A204.1 (cell line): ENCODE data around the gene SDHAF3.
"Not testable (repeated sequence)": the region's sequence is repeated elsewhere in the genome, so short reads cannot be mapped to it uniquely, and the experiment has no call there.

ENCODE experiments used
- FAIRE-seq: peaks from 2 replicates; lab custom pipeline; 2012; peaks lifted over from hg19 to GRCh38; lab: Jason Lieb, UNC

The SDHAF3 gene

DNA sequence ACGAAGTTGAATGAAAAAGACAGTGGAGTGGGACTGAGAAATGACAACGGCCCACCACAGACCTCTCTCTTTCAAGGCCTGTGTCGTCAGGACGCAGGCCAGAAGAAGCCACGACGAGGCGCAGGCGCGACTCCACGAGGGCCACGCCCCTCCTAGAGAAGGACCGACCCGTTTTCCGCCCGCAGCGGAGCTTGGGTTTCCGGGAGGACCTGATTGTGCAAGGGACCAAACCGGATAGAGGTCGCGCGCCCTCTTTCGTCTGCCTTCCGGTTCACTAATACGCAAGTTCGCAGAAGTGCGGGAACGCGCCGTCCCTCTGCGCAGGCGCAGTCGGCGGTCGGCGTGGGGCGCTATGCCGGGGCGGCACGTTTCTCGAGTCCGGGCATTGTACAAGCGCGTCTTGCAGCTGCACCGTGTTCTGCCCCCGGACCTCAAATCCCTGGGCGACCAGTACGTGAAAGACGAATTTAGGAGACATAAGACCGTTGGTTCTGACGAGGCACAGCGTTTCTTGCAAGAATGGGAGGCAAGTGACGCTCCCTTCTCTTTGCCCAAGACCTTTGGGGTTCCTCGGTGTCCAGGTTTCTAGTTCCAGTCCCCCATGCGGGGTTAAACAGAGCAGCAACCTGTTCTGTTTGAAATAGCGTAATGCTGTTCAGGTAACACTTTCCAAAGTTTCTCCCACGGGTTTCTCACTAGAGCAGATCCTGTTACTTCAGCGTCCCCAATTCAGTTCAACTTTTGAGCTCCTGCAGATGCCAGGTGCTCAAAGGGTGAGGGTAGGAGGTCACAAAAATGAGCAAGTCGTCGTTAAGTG, at the start of gene SDHAF3:
TSS of gene SDHAF3 (plus strand) at position 327 of the 817 bp plus-strand sequence. CDS start at position 353, 26 bp downstream.
- peak; percentile 98 for FAIRE-seq

- FAIRE-seq = not testable (repeated sequence)
Observed at GRCh38 chr7:97072025-97072424, 45.5 kb upstream of the SDHAF3 start.

DNA sequence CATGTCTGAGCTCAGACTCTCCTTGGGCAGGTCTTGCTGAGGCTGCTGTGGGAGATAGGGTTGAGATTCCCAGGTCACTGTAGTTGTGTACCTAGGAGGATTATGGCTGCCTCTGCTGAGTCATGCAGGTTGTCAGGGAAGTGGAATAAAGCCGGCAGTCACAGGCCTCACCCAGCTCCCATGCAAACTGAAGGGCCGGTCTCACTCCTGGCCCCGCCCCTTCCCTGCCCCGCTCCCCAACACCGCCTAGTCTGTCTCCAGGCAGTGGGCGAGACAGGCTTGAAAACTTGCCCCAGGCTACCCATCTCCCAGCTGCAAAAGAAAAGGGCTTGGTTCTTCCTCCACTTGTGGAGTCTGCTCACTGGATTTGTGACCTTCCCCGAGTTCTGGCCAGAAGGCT, 41.6 kb upstream of the SDHAF3 start:
- FAIRE-seq = no peak

GRCh38 chr7:97078023-97078969, 39.2 kb upstream of the SDHAF3 start:
- no peak for FAIRE-seq

GRCh38 chr7:97079300-97079699, 38.2 kb upstream of the SDHAF3 start:
- no peak for FAIRE-seq

DNA sequence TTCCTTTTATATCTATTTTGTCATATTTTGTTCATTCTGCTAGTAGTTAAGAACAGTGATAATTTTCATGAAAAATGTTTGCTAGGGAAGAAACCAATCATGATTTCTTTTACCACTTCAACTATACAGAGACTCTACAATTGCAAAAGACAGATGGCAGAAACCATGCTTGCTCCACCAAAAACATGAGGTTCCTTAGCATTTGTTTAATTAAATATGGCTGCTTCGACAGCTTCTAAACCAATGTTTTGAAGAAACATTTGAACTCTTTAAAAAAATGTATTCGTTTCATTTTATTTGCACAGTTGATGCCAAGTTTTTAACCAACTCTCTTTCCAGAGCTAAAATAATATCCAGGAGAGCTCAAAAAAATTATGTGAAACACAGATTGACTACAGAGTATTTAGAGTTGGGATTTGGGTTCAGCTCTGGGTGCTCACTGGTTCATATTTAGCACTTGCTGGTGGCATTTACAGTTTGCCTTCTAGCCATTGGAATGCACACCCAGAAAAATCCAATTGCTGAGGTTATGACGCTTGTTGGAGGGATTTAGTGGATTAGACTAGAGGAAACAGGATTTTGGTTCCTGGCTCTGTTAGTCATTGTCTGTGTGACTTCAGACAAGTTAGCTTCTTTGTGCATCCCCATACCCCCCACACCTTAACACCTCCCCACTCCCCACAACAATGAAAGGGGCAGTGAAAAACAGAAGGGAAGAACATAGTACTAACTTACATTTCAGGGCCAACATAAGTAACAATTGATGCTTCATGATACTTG, 35.8 kb upstream of the SDHAF3 start:
- FAIRE-seq = no peak

DNA sequence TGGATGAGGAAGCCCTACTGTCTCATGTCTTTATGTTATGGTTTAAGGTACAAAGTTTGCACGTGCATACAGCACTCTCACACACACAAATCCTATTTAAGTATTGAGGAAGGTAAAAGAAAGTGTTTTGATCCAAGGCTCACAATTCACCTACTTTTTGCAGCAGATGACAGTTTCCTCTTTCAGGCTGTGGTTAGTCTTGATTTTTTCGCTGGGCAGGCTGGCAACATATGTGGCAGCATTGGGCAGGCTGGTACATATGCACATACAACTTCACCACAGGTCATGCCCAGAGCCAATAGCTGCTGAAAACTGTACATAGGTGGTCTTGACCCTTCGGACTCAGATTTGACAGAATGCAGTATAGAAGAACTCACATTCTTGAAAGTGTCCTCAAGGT, 29.1 kb upstream of the SDHAF3 start:
- no peak for FAIRE-seq

- no peak for FAIRE-seq
Observed at GRCh38 chr7:97089771-97090170, 27.7 kb upstream of the SDHAF3 start.

- FAIRE-seq = no peak
Observed at GRCh38 chr7:97090761-97091353, 26.6 kb upstream of the SDHAF3 start.

- FAIRE-seq = no peak
Observed at GRCh38 chr7:97094284-97094930, 23.1 kb upstream of the SDHAF3 start.

- FAIRE-seq = no peak
Observed at GRCh38 chr7:97096037-97096436, 21.5 kb upstream of the SDHAF3 start.

DNA sequence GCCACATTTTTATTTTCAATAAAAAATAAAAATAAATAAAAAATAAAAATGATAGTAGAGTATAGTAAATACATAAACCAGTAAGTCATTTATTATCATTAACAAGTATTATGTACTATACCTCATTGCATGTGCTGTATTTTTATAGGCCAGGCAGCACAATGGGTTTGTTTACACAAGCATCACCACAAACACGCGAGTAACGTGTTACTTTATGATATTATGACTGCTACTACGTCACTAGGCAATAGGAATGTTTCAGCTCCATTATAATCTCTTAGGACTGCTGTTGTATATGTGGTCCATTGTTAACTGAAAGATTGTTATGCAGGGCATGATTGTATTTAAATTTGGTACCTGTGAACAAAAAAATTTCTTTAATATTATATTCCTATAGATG, 20.8 kb upstream of the SDHAF3 start:
- no peak for FAIRE-seq

DNA sequence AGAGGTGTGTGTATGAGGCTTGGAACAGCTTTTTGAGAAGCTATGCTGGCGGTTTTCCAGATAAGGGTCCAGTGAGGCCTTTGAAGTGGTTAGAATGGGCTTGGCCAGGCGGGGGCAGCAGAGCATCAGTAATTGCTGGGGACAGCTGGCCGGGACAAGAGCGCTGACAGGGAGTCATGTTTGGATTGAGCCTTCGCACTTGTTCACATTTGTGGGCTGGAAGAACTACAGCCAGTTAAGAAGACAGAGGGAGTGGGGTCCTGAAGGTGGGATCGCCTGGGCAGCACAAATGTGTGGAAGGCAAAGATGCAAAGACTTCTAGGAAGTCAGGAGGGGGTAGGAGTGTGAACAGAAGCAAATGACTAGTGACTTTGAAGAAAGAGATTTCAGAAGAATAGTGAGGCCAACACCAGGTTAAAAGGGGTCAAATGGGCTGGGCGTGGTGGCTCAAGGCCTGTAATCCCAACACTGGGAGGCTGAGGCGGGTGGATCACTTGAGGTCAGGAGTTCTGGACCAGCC, 12.7 kb upstream of the SDHAF3 start:
- peak; percentile 64 for FAIRE-seq

DNA sequence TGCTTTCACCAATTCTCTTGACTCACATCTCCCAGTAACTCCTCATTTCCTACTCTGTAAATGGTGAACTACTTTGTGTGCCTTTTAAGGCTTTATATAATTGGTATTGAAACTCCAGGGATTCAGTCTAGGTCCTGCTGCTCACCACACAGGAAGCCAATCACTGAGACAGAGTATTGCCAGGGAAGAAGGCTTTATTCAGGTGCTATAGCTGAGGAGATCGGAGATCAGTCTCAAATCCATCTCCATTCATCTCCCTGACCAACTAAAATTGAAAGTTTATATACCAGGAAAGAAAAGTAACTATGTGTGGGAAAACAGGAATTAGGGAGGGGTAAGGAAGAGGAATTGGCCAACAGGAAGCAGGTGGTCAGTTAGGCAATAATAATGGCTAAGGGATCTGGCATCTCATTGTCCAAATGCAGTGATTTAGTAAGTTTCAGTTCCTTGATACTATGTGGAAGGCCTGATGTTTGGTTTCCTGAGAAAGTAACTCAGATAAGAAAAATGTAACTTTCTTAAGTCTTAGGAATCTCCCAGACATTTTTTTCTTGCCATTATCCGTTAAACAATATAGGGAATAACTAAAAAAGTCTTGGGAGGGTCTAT, 10.2 kb upstream of the SDHAF3 start:
- FAIRE-seq = no peak

DNA sequence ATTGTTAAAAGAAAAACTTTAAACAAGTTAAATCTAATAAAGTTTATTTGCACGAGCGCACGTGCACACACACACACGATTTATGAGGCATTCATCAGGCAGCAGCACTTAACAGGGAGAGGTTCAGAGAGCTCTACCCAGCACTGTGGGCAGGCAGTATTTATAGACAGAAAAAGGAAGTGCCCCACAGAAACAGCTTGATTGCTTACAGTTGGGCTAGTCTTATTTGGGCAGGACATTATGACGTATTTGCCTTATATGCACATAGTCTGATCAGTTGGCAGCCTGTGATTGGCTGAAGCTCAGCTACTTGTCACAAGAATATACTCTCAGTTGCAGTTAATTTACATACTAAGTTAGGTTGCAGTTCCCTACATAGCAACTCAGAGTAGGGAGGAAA, 1.2 kb upstream of the SDHAF3 start:
- FAIRE-seq = no peak

DNA sequence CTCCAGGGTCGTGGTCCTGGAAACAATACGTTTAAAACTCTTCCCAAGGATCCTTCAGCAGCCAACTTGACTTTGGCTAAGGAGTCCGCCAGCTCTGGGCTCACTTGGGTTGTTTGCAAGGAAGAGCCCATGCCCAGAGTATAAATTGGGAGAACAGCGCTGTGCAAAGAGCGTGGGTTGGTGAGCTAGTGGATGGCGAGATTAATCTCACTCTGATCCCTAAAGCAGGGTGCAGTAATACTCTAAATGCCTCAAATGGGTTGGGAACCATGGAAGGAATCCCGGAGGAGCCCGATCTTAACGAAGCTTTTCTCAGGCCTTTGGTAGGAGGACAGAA, 495 bp upstream of the SDHAF3 start:
- FAIRE-seq = no peak

GRCh38 chr7:97118306-97118917, 914 bp downstream of the SDHAF3 start:
- FAIRE-seq = no peak

DNA sequence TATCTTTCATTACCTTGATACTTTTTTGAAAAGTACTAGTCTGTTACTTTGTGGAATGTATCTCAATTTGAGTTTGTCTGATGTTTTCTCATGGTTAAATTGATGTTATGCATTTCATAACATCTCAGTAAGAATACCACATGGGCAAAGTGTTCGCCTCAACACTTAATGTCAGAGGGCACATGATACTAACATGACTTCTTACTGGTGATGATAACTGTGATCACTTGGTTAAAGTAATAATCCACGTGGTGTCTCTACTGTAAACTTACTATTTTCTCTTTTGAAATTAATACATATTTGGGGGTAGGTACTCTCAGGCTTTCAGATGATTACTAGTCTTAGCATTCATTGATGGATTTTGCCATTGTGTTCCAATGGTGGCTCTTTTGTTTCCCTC, 2.2 kb downstream of the SDHAF3 start:
- no peak for FAIRE-seq

- no peak for FAIRE-seq
Observed at GRCh38 chr7:97120713-97121457, 3.4 kb downstream of the SDHAF3 start.

GRCh38 chr7:97123115-97123514, 5.6 kb downstream of the SDHAF3 start:
- not testable (repeated sequence) for FAIRE-seq
